GM12801 (cell line): ENCODE measurements around the gene SMIM35.

Experiments used
- TF ChIP-seq, protein P1 (sequence below): IDR thresholded peaks from one replicate; pipeline ENCODE4 v1.5.1; 2011; ENCODE audit warnings: control low read depth; ENCODE audit not compliant: insufficient read length; ENCODE audit errors: extremely low read depth

SMIM35 gene

DNA sequence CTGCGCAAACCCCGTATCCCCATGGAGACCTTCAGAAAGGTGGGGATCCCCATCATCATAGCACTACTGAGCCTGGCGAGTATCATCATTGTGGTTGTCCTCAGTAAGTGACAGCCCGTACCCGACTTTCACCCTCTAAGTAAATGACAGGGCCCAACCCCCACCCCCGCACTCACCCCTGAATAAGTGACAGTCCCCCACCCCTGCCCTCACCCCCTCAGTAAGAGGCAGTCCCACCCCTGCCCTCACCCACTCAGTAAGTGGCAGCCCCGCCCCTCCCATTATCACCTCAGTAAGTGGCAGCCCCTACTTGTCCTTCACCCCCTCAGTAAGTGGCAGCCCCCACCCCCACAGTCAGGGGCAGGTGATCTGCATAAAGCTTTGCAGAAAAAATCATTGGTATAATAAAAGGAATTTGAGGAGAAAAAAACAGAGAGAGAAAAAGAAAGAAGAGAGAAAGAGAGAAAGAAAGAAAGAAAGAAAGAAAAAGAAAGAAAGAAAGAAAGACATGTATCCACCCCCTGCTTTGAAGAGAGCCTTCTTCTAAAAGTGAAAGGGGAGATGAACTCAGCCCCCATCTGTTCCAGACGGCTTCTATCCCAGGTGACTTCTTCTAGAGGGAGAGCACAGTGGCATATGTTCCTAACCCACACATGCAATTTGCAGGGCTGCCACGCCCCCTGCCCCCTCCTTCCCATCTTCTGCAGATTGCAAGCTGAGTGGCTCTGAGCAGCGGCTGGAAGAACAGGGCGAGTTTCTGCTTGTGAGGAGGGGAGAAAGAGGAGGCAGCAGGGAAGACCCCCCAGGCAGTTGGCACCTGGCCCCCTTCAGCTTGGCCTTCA lies 12.5 kb upstream of the SMIM35 start:
- TF ChIP-seq, protein P1, sequence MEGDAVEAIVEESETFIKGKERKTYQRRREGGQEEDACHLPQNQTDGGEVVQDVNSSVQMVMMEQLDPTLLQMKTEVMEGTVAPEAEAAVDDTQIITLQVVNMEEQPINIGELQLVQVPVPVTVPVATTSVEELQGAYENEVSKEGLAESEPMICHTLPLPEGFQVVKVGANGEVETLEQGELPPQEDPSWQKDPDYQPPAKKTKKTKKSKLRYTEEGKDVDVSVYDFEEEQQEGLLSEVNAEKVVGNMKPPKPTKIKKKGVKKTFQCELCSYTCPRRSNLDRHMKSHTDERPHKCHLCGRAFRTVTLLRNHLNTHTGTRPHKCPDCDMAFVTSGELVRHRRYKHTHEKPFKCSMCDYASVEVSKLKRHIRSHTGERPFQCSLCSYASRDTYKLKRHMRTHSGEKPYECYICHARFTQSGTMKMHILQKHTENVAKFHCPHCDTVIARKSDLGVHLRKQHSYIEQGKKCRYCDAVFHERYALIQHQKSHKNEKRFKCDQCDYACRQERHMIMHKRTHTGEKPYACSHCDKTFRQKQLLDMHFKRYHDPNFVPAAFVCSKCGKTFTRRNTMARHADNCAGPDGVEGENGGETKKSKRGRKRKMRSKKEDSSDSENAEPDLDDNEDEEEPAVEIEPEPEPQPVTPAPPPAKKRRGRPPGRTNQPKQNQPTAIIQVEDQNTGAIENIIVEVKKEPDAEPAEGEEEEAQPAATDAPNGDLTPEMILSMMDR: no peak

DNA sequence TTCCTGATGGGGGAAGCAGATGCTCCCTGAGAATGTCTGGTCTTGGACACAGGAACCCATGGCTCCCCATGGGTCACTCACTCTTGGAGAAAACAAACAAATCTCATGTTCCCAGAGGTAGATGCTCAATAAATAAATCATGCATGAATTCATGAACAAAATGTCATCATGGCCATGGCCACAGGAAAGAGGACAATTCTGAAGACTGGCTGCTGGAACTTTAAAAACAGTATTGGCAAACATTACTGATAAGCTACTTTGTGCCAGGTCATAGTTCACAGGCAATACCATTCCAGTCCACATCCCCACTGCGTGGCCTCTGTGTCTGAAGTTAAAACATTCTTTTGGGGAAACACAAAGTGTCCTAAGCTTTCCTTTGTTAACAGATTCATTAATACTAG lies 9.2 kb upstream of the SMIM35 start:
- TF ChIP-seq, protein P1: no peak

DNA sequence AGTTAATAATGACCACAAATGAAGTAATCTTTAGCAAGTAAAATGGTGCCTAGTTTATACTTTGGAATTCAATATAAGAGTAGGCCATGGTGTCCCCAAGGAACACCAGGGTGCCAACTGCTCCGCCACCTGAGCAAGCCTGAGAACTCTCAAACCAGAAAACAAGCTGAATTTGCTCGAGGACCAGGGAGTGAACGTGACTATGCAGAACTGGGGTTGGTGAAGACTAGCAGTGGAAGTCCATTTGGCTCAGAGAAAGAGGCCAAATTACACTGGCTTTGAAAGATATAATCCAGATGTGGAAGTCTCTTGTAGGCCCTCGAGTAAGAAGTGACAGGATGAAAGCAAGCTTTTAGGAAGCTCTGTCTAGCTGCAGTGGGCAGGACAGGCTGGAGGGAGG lies 8.7 kb upstream of the SMIM35 start:
- TF ChIP-seq, protein P1: no peak

DNA sequence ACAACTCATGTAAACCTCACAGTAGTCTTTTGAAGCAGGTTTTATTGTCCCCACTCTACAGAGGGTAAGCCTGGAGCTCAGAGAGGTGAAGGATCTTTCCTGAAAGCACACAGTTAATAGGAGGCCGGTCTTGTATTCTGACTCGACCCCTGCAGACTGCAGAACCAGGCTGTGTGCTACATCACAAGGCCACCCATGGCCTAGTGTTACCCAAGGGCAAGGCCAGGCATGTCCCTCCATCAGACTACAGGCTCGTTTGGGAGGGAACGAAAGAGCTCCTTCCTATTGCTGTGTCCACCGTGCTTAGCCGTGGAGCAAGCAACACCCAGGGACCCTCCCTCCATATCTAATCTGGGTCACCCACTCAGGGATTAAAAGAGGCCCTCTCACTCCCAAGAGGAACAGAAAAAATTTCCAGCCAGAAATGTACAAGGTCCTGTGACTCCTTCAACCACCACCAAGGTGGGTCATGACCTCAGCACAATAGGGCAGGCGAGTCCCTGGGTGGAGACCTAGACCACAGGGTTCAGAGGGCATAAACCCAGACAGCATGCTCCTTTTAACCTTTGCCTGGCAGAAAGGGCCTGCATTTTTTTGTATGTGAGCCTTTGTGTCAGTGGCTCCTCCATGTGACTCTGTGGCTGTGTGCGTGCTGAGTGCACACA lies 6.3 kb upstream of the SMIM35 start:
- TF ChIP-seq, protein P1: no peak

DNA sequence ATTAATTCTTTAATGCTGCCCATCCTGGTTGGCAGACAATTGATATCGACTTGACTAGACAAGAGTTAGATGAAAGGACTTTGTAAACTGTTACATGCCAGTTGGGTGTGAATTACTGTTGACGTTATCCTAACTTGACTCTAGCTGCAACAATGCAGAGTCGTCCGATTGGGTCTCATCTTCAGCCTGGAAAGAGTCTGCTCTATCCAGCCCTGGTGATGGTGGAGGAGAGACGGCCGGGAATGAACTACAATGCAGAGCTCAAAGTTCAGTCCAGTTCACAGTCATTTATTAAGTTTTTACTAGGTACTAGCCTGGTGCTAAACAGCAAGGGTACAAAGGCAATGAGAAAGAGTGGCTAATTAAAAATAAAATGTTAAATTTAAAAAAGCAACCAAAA lies 4.9 kb upstream of the SMIM35 start:
- TF ChIP-seq, protein P1: no peak

DNA sequence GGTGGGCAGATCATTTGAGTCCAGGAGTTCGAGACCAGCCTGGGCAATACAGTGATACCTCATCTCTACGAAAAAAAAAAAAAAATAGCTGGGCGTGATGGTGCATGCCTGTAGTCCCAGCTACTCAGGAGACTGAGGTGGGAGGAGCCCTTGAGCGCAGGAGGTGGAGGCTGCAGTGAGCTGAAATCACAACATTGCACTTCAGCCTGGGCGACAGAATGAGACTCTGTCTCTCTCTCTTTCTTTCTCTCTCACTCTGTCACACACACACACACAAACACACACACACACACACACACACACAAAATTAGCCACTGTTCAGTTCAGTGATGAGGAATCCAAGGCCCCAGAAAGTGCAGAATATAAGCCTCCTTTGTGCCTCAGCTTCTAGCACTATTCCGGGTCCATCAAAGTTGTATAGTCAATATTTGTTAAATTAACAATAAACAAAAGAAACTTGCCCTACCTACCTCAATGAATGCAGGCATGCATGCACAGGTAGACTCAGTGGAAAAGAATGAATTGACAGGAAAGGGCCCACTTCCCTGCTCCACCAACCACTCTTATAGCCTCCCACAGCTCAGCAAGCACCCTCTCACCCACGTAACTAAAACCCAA lies 3.9 kb upstream of the SMIM35 start:
- TF ChIP-seq, protein P1: no peak

DNA sequence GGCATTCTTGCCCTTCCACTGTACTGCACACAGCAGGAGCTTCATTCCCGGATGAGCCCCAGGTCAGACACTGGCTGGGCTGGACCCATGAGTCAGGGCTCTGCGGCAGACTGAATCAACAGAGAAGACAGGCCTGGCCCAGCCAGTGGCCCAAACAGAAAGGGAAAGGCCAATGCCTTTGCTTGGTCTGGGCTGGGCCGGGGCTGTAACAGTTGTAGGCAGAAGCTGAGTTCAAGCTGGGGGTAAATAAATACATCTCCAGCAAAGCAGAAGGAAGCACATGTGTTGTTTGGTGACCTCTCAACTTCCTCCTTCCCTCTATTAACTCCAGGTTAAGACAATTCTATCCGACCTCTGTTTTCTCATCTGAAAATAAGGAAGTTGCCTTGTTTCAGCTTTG lies 1.8 kb upstream of the SMIM35 start:
- TF ChIP-seq, protein P1: no peak
